Trophoblast cell (in vitro differentiated cells and primary cell): ENCODE measurements around the gene PKDREJ.

Experiments
- DNase-seq, 2 donors: peaks; one replicate each; pipeline ENCODE4 v3.0.0-alpha.2; 2016
- H2AFZ ChIP-seq: 2 replicates; pipeline ENCODE4 v1.6.1; 2013; ENCODE audit warnings: low read length, moderate library complexity, mild to moderate bottlenecking; ENCODE audit not compliant: insufficient read depth, poor library complexity
- H2AK5ac ChIP-seq: 2 replicates; pipeline ENCODE4 v1.6.1; 2013; ENCODE audit warnings: mild to moderate bottlenecking, low read length
- H2BK120ac ChIP-seq: 2 replicates; pipeline ENCODE4 v1.6.1; 2013; ENCODE audit warnings: low read length, mild to moderate bottlenecking, moderate library complexity; ENCODE audit not compliant: insufficient read depth, poor library complexity
- H2BK12ac ChIP-seq: 2 replicates; pipeline ENCODE4 v1.6.1; 2013; ENCODE audit warnings: mild to moderate bottlenecking, low read length, moderate library complexity
- H2BK5ac ChIP-seq: 2 replicates; pipeline ENCODE4 v1.6.1; 2013; ENCODE audit warnings: low read length, low read depth, moderate library complexity, mild to moderate bottlenecking; ENCODE audit not compliant: poor library complexity
- H3K14ac ChIP-seq: 2 replicates; pipeline ENCODE4 v1.6.1; 2013; ENCODE audit warnings: mild to moderate bottlenecking, low read length
- H3K18ac ChIP-seq: 2 replicates; pipeline ENCODE4 v1.6.1; 2013; ENCODE audit warnings: mild to moderate bottlenecking, low read length
- H3K23ac ChIP-seq: 2 replicates; pipeline ENCODE4 v1.6.1; 2013; ENCODE audit warnings: low read length
- H3K27ac ChIP-seq: 2 replicates; pipeline ENCODE4 v1.5.1; 2013; ENCODE audit warnings: low read depth, mild to moderate bottlenecking, inconsistent platforms, low read length, moderate library complexity
- H3K27me3 ChIP-seq: 2 replicates; pipeline ENCODE4 v1.6.1; 2013; ENCODE audit warnings: inconsistent platforms, mild to moderate bottlenecking, low read length, moderate library complexity; ENCODE audit not compliant: insufficient read depth
- H3K36me3 ChIP-seq, 2 experiments: 1 replicate in 1 of 2; 2 replicates in 1 of 2; pipeline ENCODE4 v1.6.1; 2013; ENCODE audit warnings: low read length in 2 of 2, mild to moderate bottlenecking in 2 of 2, moderate library complexity in 1 of 2; ENCODE audit not compliant: insufficient read depth in 2 of 2, control insufficient read depth in 1 of 2
- H3K4ac ChIP-seq: 2 replicates; pipeline ENCODE4 v1.6.1; 2013; ENCODE audit warnings: low read depth, mild to moderate bottlenecking, low read length, moderate library complexity
- H3K4me1 ChIP-seq, 2 experiments: 1 replicate in 1 of 2; 2 replicates in 1 of 2; pipeline ENCODE4 v1.6.1; 2013; ENCODE audit warnings: low read length in 2 of 2, mild to moderate bottlenecking in 2 of 2, moderate library complexity in 1 of 2; ENCODE audit not compliant: insufficient read depth in 2 of 2, control insufficient read depth in 1 of 2
- H3K4me2 ChIP-seq: 2 replicates; pipeline ENCODE4 v1.6.1; 2013; ENCODE audit warnings: inconsistent platforms, mild to moderate bottlenecking, low read length, moderate library complexity
- H3K4me3 ChIP-seq: 2 replicates; pipeline ENCODE4 v1.5.1; 2013; ENCODE audit warnings: mild to moderate bottlenecking, low read depth, low read length, inconsistent platforms
- H3K79me1 ChIP-seq: one replicate; pipeline ENCODE4 v1.6.1; 2013; ENCODE audit warnings: low read length
- H3K79me2 ChIP-seq: 2 replicates; pipeline ENCODE4 v1.6.1; 2013; ENCODE audit warnings: low read length, mild to moderate bottlenecking; ENCODE audit not compliant: control insufficient read depth, insufficient read depth, poor library complexity
- H3K9ac ChIP-seq: 2 replicates; pipeline ENCODE4 v1.6.1; 2013; ENCODE audit warnings: mild to moderate bottlenecking, low read length
- H3K9me3 ChIP-seq: 2 replicates; pipeline ENCODE4 v1.6.1; 2013; ENCODE audit warnings: low read depth, mild to moderate bottlenecking, control low read depth, inconsistent platforms, low read length; ENCODE audit not compliant: insufficient read depth
- H4K12ac ChIP-seq: 2 replicates; pipeline ENCODE4 v1.6.1; 2013; ENCODE audit warnings: low read depth, mild to moderate bottlenecking, low read length, moderate library complexity
- H4K8ac ChIP-seq: 2 replicates; pipeline ENCODE4 v1.6.1; 2013; ENCODE audit warnings: low read depth, mild to moderate bottlenecking, low read length, moderate library complexity
- H4K91ac ChIP-seq: one replicate; pipeline ENCODE4 v1.6.1; 2013; ENCODE audit warnings: low read depth, mild to moderate bottlenecking, low read length, moderate library complexity
- WGBS: extraction: QIAGEN DNeasy Blood & Tissue Kit; methylation state at CpG from one replicate; pipeline ENCODE4 v1.1.7; 2013; ENCODE audit warnings: missing lambda C conversion rate; ENCODE audit not compliant: insufficient read length, insufficient coverage; ENCODE audit errors: extremely low coverage; 5-methylcytosine and 5-hydroxymethylcytosine counted together

The PKDREJ gene

GRCh38 chr22:46297151-46297812, 34.1 kb upstream of the PKDREJ start:
- Histone ChIP-seq H3K27me3 (no peaks in the 10 kb centered on the region), H3K4me1 (peaks cover 6 to 10% of the 10 kb centered on the region in 2 experiments), H3K36me3 (peaks cover 12 to 31% of the 10 kb centered on the region in 2 experiments), H3K4me2 (peak overlapping the region; percentile 92), H2BK12ac (no peak overlapping the region), H3K14ac (peak overlapping the region; percentile 81), H3K9ac (peak overlapping the region; percentile 78), H2AK5ac (peak overlapping the region; percentile 29), H2BK5ac (peak overlapping the region; percentile 70), H3K18ac (peak overlapping the region; percentile 92), H4K12ac (peak overlapping the region; percentile 72), H4K91ac (peak overlapping the region; percentile 91), H3K23ac (no peak overlapping the region), H3K27ac (no peak overlapping the region), H3K4ac (peak overlapping the region; percentile 53), H3K79me1 (peaks cover 10% of the 10 kb centered on the region), H3K9me3 (peaks cover 1% of the 10 kb centered on the region), H4K8ac (peak overlapping the region; percentile 64), H3K4me3 (peak overlapping the region; percentile 87), H3K79me2 (peaks cover 9% of the 10 kb centered on the region), H2BK120ac (peak overlapping the region; percentile 64), H2AFZ (peak overlapping the region; percentile 83)
- WGBS, result no CpG with 5 or more reads among the region's 32 CpGs
- peak in 1 of 2 donors; percentile 9 for DNase-seq

- H2BK12ac ChIP-seq, result no peak within 1 kb of the TSS
- peak within 1 kb of the TSS; percentile 70 for H2BK5ac ChIP-seq
- H2BK120ac ChIP-seq, result peak within 1 kb of the TSS; percentile 64
- H3K9ac ChIP-seq, result peak within 1 kb of the TSS; percentile 78
- H2AK5ac ChIP-seq, result peak within 1 kb of the TSS; percentile 29
- peak within 1 kb of the TSS; percentile 92 for H3K18ac ChIP-seq
- peak within 1 kb of the TSS; percentile 53 for H3K4ac ChIP-seq
- H3K27me3 ChIP-seq, result no peaks in the 10 kb centered on the region
- peak within 1 kb of the TSS; percentile 87 for H3K4me3 ChIP-seq
- WGBS, result no CpG with 5 or more reads among the region's 76 CpGs
- H2AFZ ChIP-seq, result peak within 1 kb of the TSS; percentile 86
- H3K79me2 ChIP-seq, result peaks cover 9% of the 10 kb centered on the region
- peak within 1 kb of the TSS; percentile 91 for H4K91ac ChIP-seq
- DNase-seq, result peak; percentile 97 to 99
- peak within 1 kb of the TSS; percentile 90 for H4K12ac ChIP-seq
- peak within 1 kb of the TSS; percentile 81 for H3K14ac ChIP-seq
- H3K4me2 ChIP-seq, result peak within 1 kb of the TSS; percentile 92
- H3K27ac ChIP-seq, result peak within 1 kb of the TSS; percentile 46
- H3K9me3 ChIP-seq, result peaks cover 1% of the 10 kb centered on the region
- no peak within 1 kb of the TSS for H3K23ac ChIP-seq
- peaks cover 6 to 10% of the 10 kb centered on the region in 2 experiments for H3K4me1 ChIP-seq
- H3K79me1 ChIP-seq, result peaks cover 10% of the 10 kb centered on the region
- H4K8ac ChIP-seq, result peak within 1 kb of the TSS; percentile 93
- H3K36me3 ChIP-seq, result peaks cover 9 to 35% of the 10 kb centered on the region in 2 experiments
Measured at GRCh38 chr22:46296257-46297150, 33.4 kb upstream of the PKDREJ start, which contains the start of gene GTSE1. TSS of gene GTSE1 (plus strand) at chr22:46296870. CDS start at chr22:46297401, 531 bp downstream.

GRCh38 chr22:46295277-46295971, 32.3 kb upstream of the PKDREJ start:
- no peak overlapping the region for H2AK5ac ChIP-seq
- no peaks in the 10 kb centered on the region for H3K27me3 ChIP-seq
- H3K4me2 ChIP-seq, result peak overlapping the region; percentile 76
- H2AFZ ChIP-seq, result peak overlapping the region; percentile 86
- H3K27ac ChIP-seq, result no peak overlapping the region
- H3K4ac ChIP-seq, result no peak overlapping the region
- peaks cover 10 to 31% of the 10 kb centered on the region in 2 experiments for H3K36me3 ChIP-seq
- no peak overlapping the region for H3K4me3 ChIP-seq
- peaks cover 9% of the 10 kb centered on the region for H3K79me2 ChIP-seq
- peaks cover 10% of the 10 kb centered on the region for H3K79me1 ChIP-seq
- no peak overlapping the region for H3K23ac ChIP-seq
- peak overlapping the region; percentile 93 for H4K8ac ChIP-seq
- peak overlapping the region; percentile 90 for H4K12ac ChIP-seq
- WGBS, result no CpG with 5 or more reads among the region's 4 CpGs
- H3K4me1 ChIP-seq, result peaks cover 6 to 10% of the 10 kb centered on the region in 2 experiments
- no peak overlapping the region for H3K18ac ChIP-seq
- no peak overlapping the region for H4K91ac ChIP-seq
- H2BK120ac ChIP-seq, result no peak overlapping the region
- no peak overlapping the region for H2BK5ac ChIP-seq
- H3K9me3 ChIP-seq, result peaks cover 1% of the 10 kb centered on the region
- H3K14ac ChIP-seq, result no peak overlapping the region
- no peak overlapping the region for H3K9ac ChIP-seq
- no peak for DNase-seq
- H2BK12ac ChIP-seq, result no peak overlapping the region

- Histone ChIP-seq H2BK12ac (no peak overlapping the region), H2BK5ac (no peak overlapping the region), H3K79me1 (peaks cover 10% of the 10 kb centered on the region), H3K23ac (no peak overlapping the region), H3K4me1 (peaks cover 6 to 10% of the 10 kb centered on the region in 2 experiments), H3K9me3 (peaks cover 1% of the 10 kb centered on the region), H2BK120ac (no peak overlapping the region), H3K79me2 (peaks cover 9% of the 10 kb centered on the region), H3K36me3 (peaks cover 8 to 29% of the 10 kb centered on the region in 2 experiments), H4K8ac (no peak overlapping the region), H3K14ac (no peak overlapping the region), H3K4ac (no peak overlapping the region), H2AFZ (no peak overlapping the region), H3K18ac (no peak overlapping the region), H3K4me3 (no peak overlapping the region), H4K91ac (no peak overlapping the region), H3K27ac (no peak overlapping the region), H3K9ac (no peak overlapping the region), H3K4me2 (no peak overlapping the region), H3K27me3 (no peaks in the 10 kb centered on the region), H4K12ac (no peak overlapping the region), H2AK5ac (no peak overlapping the region)
- WGBS, result no CpG with 5 or more reads among the region's 2 CpGs
- DNase-seq, result no peak
Measured at GRCh38 chr22:46294784-46295183, 31.6 kb upstream of the PKDREJ start.
